H9 (cell line): ENCODE results near the gene RFT1. TPM values are rescaled to one million over a fixed set of nuclear protein-coding genes. Genes with fewer than 3 reads are reported as not detected.

Experiments
- DNase-seq: peaks from one replicate; pipeline ENCODE4 v3.0.0-alpha.2; 2017
- H2AFZ ChIP-seq: one replicate; pipeline ENCODE4 v1.6.1; 2013; ENCODE audit warnings: mild to moderate bottlenecking, low read length, control low read depth, moderate library complexity
- H2AK5ac ChIP-seq: 2 replicates; pipeline ENCODE4 v1.6.1; 2013; ENCODE audit warnings: low read length, control low read depth, mixed read lengths; ENCODE audit not compliant: insufficient read length
- H2BK120ac ChIP-seq: one replicate; pipeline ENCODE4 v1.6.1; 2013; ENCODE audit warnings: low read depth, mild to moderate bottlenecking, low read length, control low read depth, inconsistent platforms; ENCODE audit not compliant: poor library complexity, severe bottlenecking
- H2BK12ac ChIP-seq: 2 replicates; pipeline ENCODE4 v1.6.1; 2013; ENCODE audit warnings: low read length, control low read depth, mixed read lengths, low read depth; ENCODE audit not compliant: insufficient read length
- H2BK15ac ChIP-seq: 2 replicates; pipeline ENCODE4 v1.6.1; 2013; ENCODE audit warnings: low read depth, low read length, control low read depth
- H2BK20ac ChIP-seq: one replicate; pipeline ENCODE4 v1.6.1; 2013; ENCODE audit warnings: low read depth, mild to moderate bottlenecking, low read length, control low read depth, inconsistent platforms; ENCODE audit not compliant: poor library complexity, severe bottlenecking
- H2BK5ac ChIP-seq: 2 replicates; pipeline ENCODE4 v1.6.1; 2013; ENCODE audit warnings: low read length, control low read depth, mixed read lengths; ENCODE audit not compliant: insufficient read length
- H3K14ac ChIP-seq: 2 replicates; pipeline ENCODE4 v1.6.1; 2013; ENCODE audit warnings: low read length, control low read depth; ENCODE audit not compliant: insufficient read depth
- H3K18ac ChIP-seq: 2 replicates; pipeline ENCODE4 v1.6.1; 2013; ENCODE audit warnings: low read depth, mild to moderate bottlenecking, mixed read lengths, low read length, control low read depth; ENCODE audit not compliant: insufficient read length
- H3K23ac ChIP-seq: 2 replicates; pipeline ENCODE4 v1.6.1; 2013; ENCODE audit warnings: low read length, control low read depth, mixed read lengths, low read depth; ENCODE audit not compliant: insufficient read length
- H3K23me2 ChIP-seq: 2 replicates; pipeline ENCODE4 v1.6.1; 2013; ENCODE audit warnings: low read depth, mild to moderate bottlenecking, mixed read lengths, low read length, control low read depth; ENCODE audit not compliant: insufficient read length, poor library complexity, severe bottlenecking
- H3K27ac ChIP-seq: 2 replicates; pipeline ENCODE4 v1.5.1; 2013; ENCODE audit warnings: low read length, control low read depth, mixed read lengths, low read depth; ENCODE audit not compliant: insufficient read length
- H3K27me3 ChIP-seq: 2 replicates; pipeline ENCODE4 v1.6.1; 2013; ENCODE audit warnings: low read length, control low read depth, inconsistent platforms; ENCODE audit not compliant: insufficient read depth
- H3K4ac ChIP-seq: 2 replicates; pipeline ENCODE4 v1.6.1; 2013; ENCODE audit warnings: low read depth, mild to moderate bottlenecking, control low read depth, inconsistent platforms, low read length, moderate library complexity
- H3K4me1 ChIP-seq: 2 replicates; pipeline ENCODE4 v1.6.1; 2013; ENCODE audit warnings: low read length, control low read depth, inconsistent platforms; ENCODE audit not compliant: insufficient read depth
- H3K4me2 ChIP-seq: 2 replicates; pipeline ENCODE4 v1.6.1; 2013; ENCODE audit warnings: low read length, control low read depth, mixed read lengths; ENCODE audit not compliant: insufficient read length, insufficient read depth
- H3K56ac ChIP-seq: 2 replicates; pipeline ENCODE4 v1.6.1; 2013; ENCODE audit warnings: low read depth, mild to moderate bottlenecking, mixed read lengths, low read length, control low read depth; ENCODE audit not compliant: insufficient read length
- H3K79me1 ChIP-seq: 2 replicates; pipeline ENCODE4 v1.6.1; 2013; ENCODE audit warnings: low read depth, mild to moderate bottlenecking, moderate library complexity, low read length, control low read depth, inconsistent platforms; ENCODE audit not compliant: insufficient read depth, poor library complexity, severe bottlenecking
- H3K79me2 ChIP-seq: 2 replicates; pipeline ENCODE4 v1.6.1; 2013; ENCODE audit warnings: low read length, control low read depth, inconsistent platforms; ENCODE audit not compliant: insufficient read depth
- H3K9ac ChIP-seq: 2 replicates; pipeline ENCODE4 v1.6.1; 2013; ENCODE audit warnings: low read length, control low read depth, mixed read lengths; ENCODE audit not compliant: insufficient read length; ENCODE audit errors: extremely low read depth
- H3K9me3 ChIP-seq: one replicate; pipeline ENCODE4 v1.6.1; 2013; ENCODE audit warnings: low read depth, low read length, inconsistent platforms; ENCODE audit not compliant: control insufficient read depth
- H3T11ph ChIP-seq: one replicate; pipeline ENCODE4 v1.6.1; 2013; ENCODE audit warnings: mild to moderate bottlenecking, low read length, control low read depth, inconsistent platforms
- H4K20me1 ChIP-seq: one replicate; pipeline ENCODE4 v1.6.1; 2013; ENCODE audit not compliant: control insufficient read depth, insufficient read length, insufficient read depth
- H4K5ac ChIP-seq: 2 replicates; pipeline ENCODE4 v1.6.1; 2013; ENCODE audit warnings: low read depth, mild to moderate bottlenecking, mixed read lengths, low read length, control low read depth; ENCODE audit not compliant: insufficient read length
- H4K8ac ChIP-seq: replicated peaks from 2 replicates; pipeline ENCODE4 v1.6.1; 2013; ENCODE audit warnings: low read length, control low read depth, mixed read lengths, low read depth; ENCODE audit not compliant: insufficient read length
- H4K91ac ChIP-seq: 2 replicates; pipeline ENCODE4 v1.6.1; 2013; ENCODE audit warnings: low read depth, mild to moderate bottlenecking, moderate library complexity, mixed read lengths, low read length, control low read depth; ENCODE audit not compliant: insufficient read length
- H3K27ac Mint-ChIP-seq, 3 experiments: 2 replicates in 2 of 3; 3 replicates in 1 of 3; pipeline ENCODE4 v1.8.0; 2020 to 2021; ENCODE audit warnings: mixed read lengths in 3 of 3, mild to moderate bottlenecking in 1 of 3, moderate library complexity in 1 of 3
- H3K27me3 Mint-ChIP-seq: 2 replicates; pipeline ENCODE4 v1.8.0; 2021; ENCODE audit warnings: low read depth, mild to moderate bottlenecking, moderate library complexity, mixed read lengths
- H3K36me3 Mint-ChIP-seq, 3 experiments: 2 replicates in 2 of 3; 3 replicates in 1 of 3; pipeline ENCODE4 v1.8.0; 2020 to 2021; ENCODE audit warnings: low read depth in 3 of 3, mixed read lengths in 3 of 3; ENCODE audit not compliant: insufficient read depth in 1 of 3
- H3K4me1 Mint-ChIP-seq, 2 experiments: 2 replicates each; pipeline ENCODE4 v1.8.0; 2020; ENCODE audit warnings: mixed read lengths in 2 of 2
- H3K4me3 Mint-ChIP-seq, 2 experiments: 2 replicates in 1 of 2; 3 replicates in 1 of 2; pipeline ENCODE4 v1.8.0; 2020 to 2021; ENCODE audit warnings: mild to moderate bottlenecking in 2 of 2, mixed read lengths in 2 of 2, moderate library complexity in 1 of 2
- H3K9me3 Mint-ChIP-seq, 2 experiments: 2 replicates in 1 of 2; 3 replicates in 1 of 2; pipeline ENCODE4 v1.8.0; 2020; ENCODE audit warnings: mild to moderate bottlenecking in 2 of 2, mixed read lengths in 2 of 2, moderate library complexity in 1 of 2
- WGBS: extraction: QIAGEN DNeasy Blood & Tissue Kit; methylation state at CpG from one replicate; pipeline ENCODE4 v1.1.7; 2013; ENCODE audit warnings: missing lambda C conversion rate, low lambda C conversion rate, mixed read lengths; ENCODE audit not compliant: insufficient read length; ENCODE audit errors: extremely low coverage; 5-methylcytosine and 5-hydroxymethylcytosine counted together
- total RNA-seq: library from RNA; stranded (reverse); gene quantifications from 2 replicates; pipeline ENCODE4 v1.2.1, GENCODE V29; 2021
- TF ChIP-seq, protein P1 (sequence below): fragments of 200-600 bp; sonication (generic); conservative IDR thresholded peaks from 3 replicates; pipeline ENCODE4 v1.8.0; 2021; ENCODE audit warnings: antibody characterized with exemption, mild to moderate bottlenecking

The RFT1 gene
- total RNA-seq, 1 experiment from 2014 or later, result 24.1 TPM

DNA sequence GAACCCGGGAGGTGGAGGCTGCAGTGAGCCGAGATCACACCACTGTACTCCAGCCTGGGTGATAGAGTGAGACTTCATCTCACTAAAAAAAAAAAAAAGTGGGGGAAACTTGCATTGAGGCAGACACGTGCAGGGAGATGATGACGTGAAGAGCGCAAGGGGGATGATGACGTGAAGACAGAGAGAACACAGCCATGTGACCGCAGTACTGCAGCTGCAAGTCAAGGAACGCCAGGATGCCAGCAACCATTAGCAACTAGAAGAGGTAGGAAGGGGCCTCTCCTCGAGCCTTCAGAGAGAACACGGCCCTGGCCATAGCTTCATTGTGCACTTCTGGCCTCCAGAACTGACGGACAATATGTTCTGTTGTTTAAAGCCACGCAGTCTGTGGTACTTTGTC is 28.3 kb downstream of the RFT1 start:
- Histone ChIP-seq H2BK120ac (no peak overlapping the region), H3K27me3 (no peaks in the 10 kb centered on the region), H3K9ac (no peak overlapping the region), H2AFZ (no peak overlapping the region), H3K79me1 (no peaks in the 10 kb centered on the region), H4K20me1 (no peaks in the 10 kb centered on the region), H3K27ac (no peak overlapping the region), H2BK15ac (no peak overlapping the region), H3K4me2 (no peak overlapping the region), H3K18ac (no peak overlapping the region), H3K23ac (no peak overlapping the region), H3K4me1 (no peaks in the 10 kb centered on the region; the same call in 1 of the 2 replicates), H3K56ac (no peak overlapping the region), H3K14ac (no peak overlapping the region), H2AK5ac (no peak overlapping the region), H3K23me2 (no peaks in the 10 kb centered on the region), H4K91ac (no peak overlapping the region), H2BK12ac (no peak overlapping the region), H2BK5ac (no peak overlapping the region), H4K8ac (no peak overlapping the region), H3K4ac (no peak overlapping the region), H3K9me3 (no peaks in the 10 kb centered on the region), H3T11ph (no peak overlapping the region), H2BK20ac (no peak overlapping the region), H4K5ac (no peak overlapping the region), H3K79me2 (no peaks in the 10 kb centered on the region)
- peaks cover 5 to 14% of the 10 kb centered on the region in 2 experiments; a peak in 3 of 4 replicates for H3K4me1 Mint-ChIP-seq
- no peak for DNase-seq
- no peaks in the 10 kb centered on the region for H3K27me3 Mint-ChIP-seq
- TF ChIP-seq, protein P1, sequence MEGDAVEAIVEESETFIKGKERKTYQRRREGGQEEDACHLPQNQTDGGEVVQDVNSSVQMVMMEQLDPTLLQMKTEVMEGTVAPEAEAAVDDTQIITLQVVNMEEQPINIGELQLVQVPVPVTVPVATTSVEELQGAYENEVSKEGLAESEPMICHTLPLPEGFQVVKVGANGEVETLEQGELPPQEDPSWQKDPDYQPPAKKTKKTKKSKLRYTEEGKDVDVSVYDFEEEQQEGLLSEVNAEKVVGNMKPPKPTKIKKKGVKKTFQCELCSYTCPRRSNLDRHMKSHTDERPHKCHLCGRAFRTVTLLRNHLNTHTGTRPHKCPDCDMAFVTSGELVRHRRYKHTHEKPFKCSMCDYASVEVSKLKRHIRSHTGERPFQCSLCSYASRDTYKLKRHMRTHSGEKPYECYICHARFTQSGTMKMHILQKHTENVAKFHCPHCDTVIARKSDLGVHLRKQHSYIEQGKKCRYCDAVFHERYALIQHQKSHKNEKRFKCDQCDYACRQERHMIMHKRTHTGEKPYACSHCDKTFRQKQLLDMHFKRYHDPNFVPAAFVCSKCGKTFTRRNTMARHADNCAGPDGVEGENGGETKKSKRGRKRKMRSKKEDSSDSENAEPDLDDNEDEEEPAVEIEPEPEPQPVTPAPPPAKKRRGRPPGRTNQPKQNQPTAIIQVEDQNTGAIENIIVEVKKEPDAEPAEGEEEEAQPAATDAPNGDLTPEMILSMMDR, result no peak
- H3K4me3 Mint-ChIP-seq, result no peak overlapping the region
- H3K36me3 Mint-ChIP-seq, result peaks cover 9 to 42% (median 32%) of the 10 kb centered on the region in 3 experiments; a peak in 6 of 7 replicates
- H3K9me3 Mint-ChIP-seq, result no peaks in the 10 kb centered on the region
- no CpG with 5 or more reads among the region's 12 CpGs for WGBS
- H3K27ac Mint-ChIP-seq, result no peak overlapping the region
